Neural progenitor cell (in vitro differentiated cells): ENCODE measurements around the gene C21orf91.

Experiments
- CTCF ChIP-seq: fragments of 200-600 bp; sonication (generic); IDR thresholded peaks from 2 replicates; pipeline ENCODE4 v1.5.1; 2017; ENCODE audit warnings: antibody characterized with exemption, mild to moderate bottlenecking
- EZH2 ChIP-seq: fragments of 200-600 bp; sonication (generic); IDR thresholded peaks from 2 replicates; pipeline ENCODE4 v1.6.1; 2017; ENCODE audit warnings: antibody characterized with exemption, mild to moderate bottlenecking, moderate library complexity

- TF ChIP-seq CTCF (no peak), EZH2 (no peak)
These were observed 19.6 kb downstream of the C21orf91 start for GRCh38 chr21:17799414-17800164.
